Gastrocnemius medialis (tissue), 4 donors: Measurements from ENCODE around the gene TCAP. TPM values are rescaled to one million over a fixed set of nuclear protein-coding genes. Genes with fewer than 3 reads are reported as not detected.

Experiments
- ATAC-seq, 2 donors: fragments of 150-250 bp; one replicate each; pipeline ENCODE4 v1.9.1; 2016
- DNase-seq, 2 donors: peaks; one replicate each; pipeline ENCODE4 v3.0.0-alpha.2; 2019
- H3K27ac ChIP-seq, 4 donors: fragments of 200-600 bp; sonication (generic); 1 replicate in 1 of 4; 2 replicates in 3 of 4; pipeline ENCODE4 v1.5.1; 2016 to 2018; ENCODE audit warnings: mild to moderate bottlenecking in 2 of 4, moderate library complexity in 1 of 4
- H3K27me3 ChIP-seq, 3 donors: fragments of 200-600 bp; sonication (generic) in 2 of 3; 1 replicate in 1 of 3; 2 replicates in 2 of 3; pipeline versions ENCODE4 v1.5.1 to v1.6.0; 2016 to 2019; ENCODE audit warnings: mild to moderate bottlenecking in 1 of 3, moderate library complexity in 1 of 3
- H3K36me3 ChIP-seq, 2 donors: fragments of 200-600 bp; sonication (generic) in 1 of 2; one replicate each; pipeline ENCODE4 v1.5.1; 2017 to 2018
- H3K4me1 ChIP-seq, 2 donors: fragments of 200-600 bp; sonication (generic) in 1 of 2; one replicate each; pipeline ENCODE4 v1.5.1; 2016 to 2017; ENCODE audit warnings: mild to moderate bottlenecking in 2 of 2
- H3K4me3 ChIP-seq, 4 donors: fragments of 200-600 bp; sonication (generic) in 3 of 4; 1 replicate in 1 of 4; 2 replicates in 3 of 4; pipeline ENCODE4 v1.5.1; 2016 to 2019; ENCODE audit warnings: mild to moderate bottlenecking in 2 of 4
- H3K9me3 ChIP-seq, 3 donors: fragments of 200-600 bp; sonication (generic) in 2 of 3; 1 replicate in 1 of 3; 2 replicates in 2 of 3; pipeline ENCODE4 v1.5.1; 2016 to 2019
- POLR2A ChIP-seq, 2 donors: fragments of 450-650 bp; IDR thresholded peaks; one replicate each; pipeline ENCODE4 v1.6.1; 2017; ENCODE audit warnings: antibody characterized with exemption in 2 of 2, mild to moderate bottlenecking in 2 of 2, moderate library complexity in 2 of 2
- in situ Hi-C, 4 donors: fragments of 200-750 bp; cut with MboI; loops; one replicate each; pipeline versions ENCODE4 v1.15.0 to v1.8.0; 2017; ENCODE audit warnings: low sequenced_read_pairs in 4 of 4
- intact Hi-C: fragments of 100-400 bp; cut with DNase I; formaldehyde crosslinking; loops from one replicate; pipeline ENCODE4 v1.15.1; 2023; ENCODE audit warnings: low total_unique reads
- total RNA-seq, 4 donors: library from RNA; depleted of rRNA; stranded (reverse); fragments of >200 nt; gene quantifications; one replicate each; pipeline versions ENCODE4 v1.1.0 to v1.2.3, GENCODE V29; 2016
- TF ChIP-seq, protein P1 (sequence below), 5 experiments: fragments of 450-650 bp in 3 of 5; fragments of 200-600 bp in 2 of 5; sonication (generic) in 2 of 5; IDR thresholded peaks in 4 of 5; conservative IDR thresholded peaks in 1 of 5; 1 replicate in 4 of 5; 2 replicates in 1 of 5; pipeline ENCODE4 v1.5.1; 2016 to 2019; ENCODE audit warnings: antibody characterized with exemption in 5 of 5, mild to moderate bottlenecking in 3 of 5, moderate library complexity in 3 of 5

The TCAP gene
- total RNA-seq, 4 donors from 2014 or later, result 1,768 to 3,088 (median 2,493) TPM

DNA sequence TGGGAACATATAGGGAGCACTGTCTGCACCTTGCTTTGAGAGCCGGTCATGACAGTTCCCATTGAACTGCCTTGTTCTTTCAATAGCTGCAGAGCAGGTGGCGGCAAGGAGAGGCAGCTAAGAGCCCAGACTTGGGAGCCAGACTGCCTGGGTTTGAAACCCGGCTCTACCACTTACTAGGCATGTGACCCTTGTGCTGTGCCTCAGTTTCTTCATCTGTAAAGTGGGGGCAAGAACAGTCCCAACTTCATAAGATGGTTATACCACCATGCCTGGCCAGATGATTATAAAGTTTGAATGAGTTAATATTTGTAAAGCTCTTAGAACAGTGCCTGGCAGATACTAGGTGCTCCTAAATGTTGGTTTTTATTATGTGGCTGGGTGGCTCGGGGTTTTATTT, 49.1 kb downstream of the TCAP start:
- TF ChIP-seq, protein P1, sequence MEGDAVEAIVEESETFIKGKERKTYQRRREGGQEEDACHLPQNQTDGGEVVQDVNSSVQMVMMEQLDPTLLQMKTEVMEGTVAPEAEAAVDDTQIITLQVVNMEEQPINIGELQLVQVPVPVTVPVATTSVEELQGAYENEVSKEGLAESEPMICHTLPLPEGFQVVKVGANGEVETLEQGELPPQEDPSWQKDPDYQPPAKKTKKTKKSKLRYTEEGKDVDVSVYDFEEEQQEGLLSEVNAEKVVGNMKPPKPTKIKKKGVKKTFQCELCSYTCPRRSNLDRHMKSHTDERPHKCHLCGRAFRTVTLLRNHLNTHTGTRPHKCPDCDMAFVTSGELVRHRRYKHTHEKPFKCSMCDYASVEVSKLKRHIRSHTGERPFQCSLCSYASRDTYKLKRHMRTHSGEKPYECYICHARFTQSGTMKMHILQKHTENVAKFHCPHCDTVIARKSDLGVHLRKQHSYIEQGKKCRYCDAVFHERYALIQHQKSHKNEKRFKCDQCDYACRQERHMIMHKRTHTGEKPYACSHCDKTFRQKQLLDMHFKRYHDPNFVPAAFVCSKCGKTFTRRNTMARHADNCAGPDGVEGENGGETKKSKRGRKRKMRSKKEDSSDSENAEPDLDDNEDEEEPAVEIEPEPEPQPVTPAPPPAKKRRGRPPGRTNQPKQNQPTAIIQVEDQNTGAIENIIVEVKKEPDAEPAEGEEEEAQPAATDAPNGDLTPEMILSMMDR (IDR thresholded peaks at IDR 0.05 in 4 of 5, conservative IDR thresholded peaks at IDR 0.05 in 1 of 5), result no peak
- TF ChIP-seq POLR2A (IDR thresholded peaks at IDR 0.05), result no peak
- H3K36me3 ChIP-seq, result peaks cover 0 to 32% of the 10 kb centered on the region in 2 donors
- H3K9me3 ChIP-seq, result no peaks in the 10 kb centered on the region
- peaks cover 12 to 13% of the 10 kb centered on the region in 2 donors for H3K4me1 ChIP-seq
- intact Hi-C loops, result no loop called here
- DNase-seq (no peak), ATAC-seq (no peak)
- no peaks in the 10 kb centered on the region for H3K27me3 ChIP-seq
- in situ Hi-C loops, result no loop called here
- no peak overlapping the region for H3K4me3 ChIP-seq
- no peak overlapping the region for H3K27ac ChIP-seq

DNA sequence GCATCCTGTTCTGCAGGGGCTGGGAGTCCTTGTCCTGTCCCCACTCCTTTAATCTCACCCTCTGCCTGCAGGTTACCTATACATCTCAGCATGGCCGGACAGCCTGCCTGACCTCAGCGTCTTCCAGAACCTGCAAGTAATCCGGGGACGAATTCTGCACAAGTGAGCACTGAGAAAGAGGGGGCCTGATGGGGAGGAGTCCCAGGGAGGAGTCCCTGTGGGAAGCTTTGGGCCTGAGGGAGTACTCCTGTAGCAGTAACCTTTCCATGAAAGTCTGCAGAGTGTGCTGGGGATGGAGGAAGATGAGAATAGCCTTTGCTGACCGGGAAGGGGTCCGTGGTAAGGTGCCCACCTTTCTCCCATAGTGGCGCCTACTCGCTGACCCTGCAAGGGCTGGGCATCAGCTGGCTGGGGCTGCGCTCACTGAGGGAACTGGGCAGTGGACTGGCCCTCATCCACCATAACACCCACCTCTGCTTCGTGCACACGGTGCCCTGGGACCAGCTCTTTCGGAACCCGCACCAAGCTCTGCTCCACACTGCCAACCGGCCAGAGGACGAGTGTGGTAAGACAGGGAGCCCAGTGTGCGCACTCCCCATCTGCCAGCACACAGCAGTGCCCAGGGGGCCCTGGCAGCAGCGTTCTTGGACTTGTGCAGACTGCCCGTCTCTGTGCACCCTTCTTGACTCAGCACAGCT, 50.4 kb downstream of the TCAP start:
- in situ Hi-C loops (no loop called here), intact Hi-C loops (no loop called here)
- ATAC-seq (no peak), DNase-seq (no peak)
- no peaks in the 10 kb centered on the region for H3K27me3 ChIP-seq
- H3K27ac ChIP-seq, result peak overlapping the region in 1 of 4 donors; percentile 52
- peaks cover 12 to 13% of the 10 kb centered on the region in 2 donors for H3K4me1 ChIP-seq
- TF ChIP-seq, protein P1 (IDR thresholded peaks at IDR 0.05 in 4 of 5, conservative IDR thresholded peaks at IDR 0.05 in 1 of 5), result no peak
- TF ChIP-seq POLR2A (IDR thresholded peaks at IDR 0.05), result no peak
- no peaks in the 10 kb centered on the region for H3K9me3 ChIP-seq
- H3K4me3 ChIP-seq, result no peak overlapping the region
- peaks cover 0 to 20% of the 10 kb centered on the region in 2 donors for H3K36me3 ChIP-seq

Other genes starting within 250 kb of the TCAP start
- 10 to 100 TPM; 16.3 to 25.1 (median 17.8) TPM for gene MED1, start 214.1 kb upstream of the TCAP start, total RNA-seq
- gene CDK12, start 203.9 kb upstream of the TCAP start, total RNA-seq, result 10 to 100 TPM; 10.6 to 20.9 (median 14.2) TPM
- not detected for gene NEUROD2, start 57.4 kb upstream of the TCAP start, total RNA-seq
- 1 to 10 TPM in 2 of 4 donors, not detected in 2; 1.5 to 5.1 TPM for gene PPP1R1B, start 38.4 kb upstream of the TCAP start, total RNA-seq
- 10 to 100 TPM; 31.0 to 41.7 (median 41.0) TPM for gene STARD3, start 28.2 kb upstream of the TCAP start, total RNA-seq
- 10 to 100 TPM in 1 of 4 donors, 1 to 10 TPM in 3; 2.0 to 11.8 (median 7.1) TPM for gene PNMT, start 3.1 kb downstream of the TCAP start, total RNA-seq
- gene PGAP3, start 22.7 kb downstream of the TCAP start, total RNA-seq, result 1 to 10 TPM; 4.3 to 9.5 (median 6.1) TPM
- gene ERBB2, start 34.7 kb downstream of the TCAP start, total RNA-seq, result 10 to 100 TPM in 3 of 4 donors, 1 to 10 TPM in 1; 6.0 to 26.4 (median 15.3) TPM
- 10 to 100 TPM; 42.8 to 81.9 (median 67.7) TPM for gene MIEN1, start 65.2 kb downstream of the TCAP start, total RNA-seq
- gene GRB7, start 72.6 kb downstream of the TCAP start, total RNA-seq, result under 1 TPM in 2 of 4 donors, not detected in 2; 0.41 to 0.70 TPM
- under 1 TPM; 0.07 to 0.88 (median 0.34) TPM for gene IKZF3, start 199.0 kb downstream of the TCAP start, total RNA-seq
- not detected for gene ZPBP2, start 202.9 kb downstream of the TCAP start, total RNA-seq